ENCODE data around the gene POLR2I. TPM values are rescaled to one million over a fixed set of nuclear protein-coding genes. Genes with fewer than 3 reads are reported as not detected.

Gene POLR2I
- total RNA-seq, 2 donors from 2014 or later: 45.6 to 56.7 TPM

- no peak for DNase-seq (ENCODE audit: low spot score)
- Histone ChIP-seq H3K27ac (no peak overlapping the region), H3K27me3 (replicated peaks; ENCODE audit: insufficient read depth) (no peaks in the 10 kb centered on the region), H3K9me3 (no peaks in the 10 kb centered on the region), H3K4me3 (no peak overlapping the region), H3K4me1 (replicated peaks) (no peaks in the 10 kb centered on the region), H3K36me3 (no peaks in the 10 kb centered on the region)
- intact Hi-C loops (cut with DNase I): no loop called here
- 90% methylated on average over 5 of the region's 5 CpGs for WGBS
- TF ChIP-seq POLR2AphosphoS5 (IDR thresholded peaks at IDR 0.05) (no peak), CTCF (IDR thresholded peaks at IDR 0.05) (no peak), POLR2A (IDR thresholded peaks at IDR 0.05) (no peak)
Measured at GRCh38 chr19:36106991-36107390, 7.7 kb downstream of the POLR2I start.

GRCh38 chr19:36106441-36106840, 8.2 kb downstream of the POLR2I start:
- Histone ChIP-seq H3K27ac (no peak overlapping the region), H3K27me3 (replicated peaks; ENCODE audit: insufficient read depth) (no peaks in the 10 kb centered on the region), H3K9me3 (no peaks in the 10 kb centered on the region), H3K4me1 (replicated peaks) (no peaks in the 10 kb centered on the region), H3K4me3 (no peak overlapping the region), H3K36me3 (no peaks in the 10 kb centered on the region)
- WGBS: 89% methylated on average over 6 of the region's 6 CpGs
- TF ChIP-seq CTCF (IDR thresholded peaks at IDR 0.05): no peak
- no peak for TF ChIP-seq POLR2AphosphoS5 (IDR thresholded peaks at IDR 0.05)
- no peak for TF ChIP-seq POLR2A (IDR thresholded peaks at IDR 0.05)
- intact Hi-C loops (cut with DNase I): no loop called here
- no peak for DNase-seq (ENCODE audit: low spot score)

GRCh38 chr19:36103842-36104552, 10.7 kb downstream of the POLR2I start:
- no peak overlapping the region for H3K4me3 ChIP-seq
- H3K4me1 ChIP-seq (replicated peaks): no peaks in the 10 kb centered on the region
- DNase-seq (ENCODE audit: low spot score): no peak
- no peaks in the 10 kb centered on the region for H3K9me3 ChIP-seq
- TF ChIP-seq POLR2A (IDR thresholded peaks at IDR 0.05) (no peak), POLR2AphosphoS5 (IDR thresholded peaks at IDR 0.05) (no peak), CTCF (IDR thresholded peaks at IDR 0.05) (no peak)
- no peaks in the 10 kb centered on the region for H3K27me3 ChIP-seq (replicated peaks; ENCODE audit: insufficient read depth)
- H3K36me3 ChIP-seq: no peaks in the 10 kb centered on the region
- WGBS: 90% methylated on average over 12 of the region's 12 CpGs
- intact Hi-C loops (cut with DNase I): no loop called here
- no peak overlapping the region for H3K27ac ChIP-seq

- H3K36me3 ChIP-seq: no peaks in the 10 kb centered on the region
- intact Hi-C loops (cut with DNase I): no loop called here
- no peak for DNase-seq (ENCODE audit: low spot score)
- H3K4me3 ChIP-seq: no peak overlapping the region
- H3K9me3 ChIP-seq: no peaks in the 10 kb centered on the region
- H3K27ac ChIP-seq: no peak overlapping the region
- WGBS: 93% methylated on average over 19 of the region's 24 CpGs
- no peaks in the 10 kb centered on the region for H3K27me3 ChIP-seq (replicated peaks; ENCODE audit: insufficient read depth)
- TF ChIP-seq POLR2A (IDR thresholded peaks at IDR 0.05) (no peak), CTCF (IDR thresholded peaks at IDR 0.05) (no peak), POLR2AphosphoS5 (IDR thresholded peaks at IDR 0.05) (no peak)
- no peaks in the 10 kb centered on the region for H3K4me1 ChIP-seq (replicated peaks)
Measured at GRCh38 chr19:36103040-36103626, 11.5 kb downstream of the POLR2I start.

Measured in prostate gland (tissue), 2 donors.